Measurements from ENCODE around the gene DLGAP1. TPM values are rescaled to one million over a fixed set of nuclear protein-coding genes. Genes with fewer than 3 reads are reported as not detected.
"Not testable (repeated sequence)": the region's sequence is repeated elsewhere in the genome, so short reads cannot be mapped to it uniquely, and the experiment has no call there.

Gene DLGAP1
- total RNA-seq, 1 donor from 2014 or later: 4.4 TPM

DNA sequence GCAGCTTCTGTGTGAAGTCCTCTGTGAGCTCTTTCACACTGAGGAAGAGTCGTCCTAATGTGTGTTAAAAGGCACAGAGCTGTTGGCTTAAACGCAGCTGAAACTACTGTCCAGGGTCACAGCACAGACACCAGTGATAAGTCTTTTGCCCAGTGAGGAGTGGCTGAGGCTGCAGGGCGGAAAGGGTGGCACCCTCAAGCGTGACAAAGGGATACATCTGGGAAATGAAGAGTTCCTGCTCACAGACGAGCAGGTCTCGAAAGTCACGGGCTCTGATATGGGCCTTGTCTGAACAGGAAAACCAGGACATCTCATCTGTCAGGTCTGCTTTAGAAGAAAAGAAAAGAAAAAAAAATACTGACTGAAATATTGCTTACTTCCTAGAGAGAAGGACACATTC, 968.6 kb downstream of the DLGAP1 start:
- no peak for DNase-seq

DNA sequence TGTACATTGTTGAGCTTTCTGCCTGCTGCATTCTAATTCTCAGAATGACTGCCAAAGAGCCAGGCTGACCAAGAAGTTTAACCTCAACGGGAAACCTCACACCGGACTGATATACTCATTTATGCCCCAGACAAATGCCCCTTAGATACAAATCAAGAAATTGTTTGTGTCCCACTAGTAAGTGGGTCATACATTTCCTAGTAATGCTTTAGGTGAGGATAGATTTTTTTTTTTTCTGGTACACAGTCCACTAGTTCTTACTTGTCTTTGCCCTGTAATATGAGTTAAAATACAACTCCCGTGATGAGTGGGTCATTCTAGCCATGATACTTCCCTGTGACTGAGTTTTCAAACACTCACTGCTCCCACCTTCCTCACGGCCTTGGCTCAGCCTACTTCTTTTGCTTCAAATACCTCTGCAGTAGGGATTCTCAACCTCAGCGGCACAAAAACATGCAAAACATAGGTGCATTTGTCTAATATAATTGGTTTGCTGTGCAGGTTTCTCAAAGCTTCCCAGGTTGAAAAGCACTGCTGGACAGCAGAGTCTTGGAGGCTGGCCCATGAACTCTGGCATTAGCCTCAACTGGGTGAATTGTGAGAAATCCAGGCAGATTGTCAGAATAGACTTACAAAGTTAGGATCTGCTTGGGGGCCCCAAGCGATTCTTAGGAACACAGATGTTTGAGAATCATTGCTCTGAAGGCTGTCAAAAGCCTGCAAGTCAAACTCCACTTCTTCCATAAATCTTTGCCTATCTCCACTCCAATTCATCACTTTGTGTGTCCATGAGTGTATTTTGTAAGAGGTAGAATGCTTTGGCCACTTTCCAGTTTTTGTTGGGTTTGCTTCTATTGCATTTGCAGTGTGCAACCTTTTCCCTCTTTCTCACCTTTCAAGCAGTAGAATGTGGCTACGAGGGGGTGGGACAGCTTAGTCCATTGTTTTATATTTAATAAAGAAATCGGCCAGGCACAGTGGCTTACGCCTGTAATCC, 969.7 kb downstream of the DLGAP1 start:
- no peak for DNase-seq

DNA sequence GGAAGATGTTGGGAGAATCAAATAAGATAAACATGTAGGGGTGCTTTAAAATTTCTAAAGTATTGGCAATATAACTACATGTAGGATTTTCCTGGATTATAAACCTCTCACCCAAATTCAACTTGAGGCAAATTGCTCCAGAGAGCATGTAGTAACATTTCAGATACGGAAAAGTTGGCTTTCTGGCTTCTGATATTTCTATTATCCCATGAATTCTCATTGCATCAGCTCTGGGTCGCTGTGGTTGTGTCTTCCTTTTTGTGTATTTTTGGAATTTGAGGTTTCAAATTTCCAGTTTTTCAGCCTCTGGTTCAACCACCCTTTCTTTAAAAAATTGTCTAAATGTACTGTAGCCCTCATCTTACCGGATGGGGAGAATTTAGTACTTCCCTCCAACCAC, 972.8 kb downstream of the DLGAP1 start:
- DNase-seq: no peak

DNA sequence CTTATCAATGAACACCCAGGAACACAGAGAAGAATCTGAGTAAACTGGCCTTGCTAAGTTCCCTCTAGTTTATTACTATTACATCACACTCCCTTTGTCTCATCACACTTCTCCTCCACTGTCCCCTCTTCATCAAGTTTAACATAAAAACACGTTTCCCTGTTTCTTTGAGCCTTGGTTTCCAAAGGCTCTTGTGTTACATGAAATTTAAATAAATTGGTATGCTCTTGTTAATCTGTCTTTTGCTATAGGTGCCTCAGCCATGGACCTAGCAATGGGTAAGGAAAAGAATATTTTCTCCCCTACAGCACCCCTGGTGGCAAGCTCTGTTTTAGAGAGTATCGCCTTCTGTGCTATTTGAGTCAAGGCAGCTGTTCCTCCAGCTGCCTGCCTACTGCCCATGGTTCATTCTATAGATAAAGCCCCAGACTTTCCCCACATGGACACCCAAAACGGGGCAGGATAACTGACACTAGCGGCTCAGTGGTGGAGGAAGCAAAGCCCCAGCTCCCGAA, 973.4 kb downstream of the DLGAP1 start:
- peak; percentile 93 for DNase-seq

DNA sequence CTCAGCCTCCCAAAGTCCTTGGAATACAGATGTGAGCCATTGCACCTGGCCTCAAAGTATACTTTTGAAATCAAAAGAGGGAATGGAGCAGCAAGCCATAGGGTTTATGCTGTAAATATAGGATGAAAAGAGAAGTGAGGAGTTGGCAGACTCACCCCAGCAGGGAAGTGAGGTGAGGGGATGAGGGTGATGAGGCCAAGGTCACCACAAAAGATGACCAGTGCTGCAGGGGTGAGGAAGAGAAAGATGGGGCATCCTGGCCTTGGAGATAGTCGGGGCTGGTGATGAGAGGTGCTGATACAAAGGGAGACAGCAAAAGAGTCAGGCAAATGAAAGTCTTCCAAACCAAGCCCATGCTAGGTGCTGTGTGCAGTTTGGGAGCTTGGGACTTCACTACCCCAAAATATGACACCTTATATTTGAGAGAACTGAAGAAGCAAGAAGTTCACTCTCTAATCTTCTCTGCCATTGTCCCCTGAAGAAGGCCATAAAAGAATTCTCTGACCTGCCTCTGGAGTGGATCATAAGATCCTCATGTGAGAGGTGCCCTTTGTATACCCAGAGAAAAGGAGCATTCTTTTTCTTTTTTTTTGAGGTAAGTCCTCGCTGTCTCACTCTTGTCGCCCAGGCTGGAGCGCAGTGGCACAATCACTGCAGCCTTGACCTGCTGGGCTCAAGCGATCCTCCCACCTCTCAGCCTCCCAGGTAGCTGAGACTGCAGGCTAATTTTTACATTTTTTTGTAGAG, 974.1 kb downstream of the DLGAP1 start:
- DNase-seq: no peak

DNA sequence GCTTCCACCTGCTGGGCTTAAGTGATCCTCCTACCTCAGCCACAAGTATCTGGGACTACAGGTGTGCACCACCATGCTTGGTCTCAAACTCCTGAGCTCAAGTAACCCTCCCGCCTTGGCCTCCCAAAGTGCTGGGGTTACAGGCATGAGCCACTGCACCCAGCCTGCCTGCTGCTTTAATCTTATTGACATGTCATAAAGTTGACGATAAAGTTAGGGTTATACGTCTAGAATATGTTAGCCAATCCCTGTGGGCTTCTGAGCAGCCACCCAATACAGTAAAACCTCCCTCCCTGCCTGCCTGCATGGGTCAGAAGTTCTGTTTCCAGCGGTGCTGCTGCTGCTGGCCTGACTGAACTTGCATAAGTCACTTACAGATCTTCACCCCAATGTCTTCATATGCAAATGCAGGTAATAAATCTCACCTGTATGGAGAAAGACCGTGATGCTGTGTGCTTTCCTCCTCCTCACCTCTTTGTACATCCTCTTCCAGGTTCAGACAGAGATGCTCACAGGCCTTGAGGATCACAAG, 975.1 kb downstream of the DLGAP1 start:
- no peak for DNase-seq

DNA sequence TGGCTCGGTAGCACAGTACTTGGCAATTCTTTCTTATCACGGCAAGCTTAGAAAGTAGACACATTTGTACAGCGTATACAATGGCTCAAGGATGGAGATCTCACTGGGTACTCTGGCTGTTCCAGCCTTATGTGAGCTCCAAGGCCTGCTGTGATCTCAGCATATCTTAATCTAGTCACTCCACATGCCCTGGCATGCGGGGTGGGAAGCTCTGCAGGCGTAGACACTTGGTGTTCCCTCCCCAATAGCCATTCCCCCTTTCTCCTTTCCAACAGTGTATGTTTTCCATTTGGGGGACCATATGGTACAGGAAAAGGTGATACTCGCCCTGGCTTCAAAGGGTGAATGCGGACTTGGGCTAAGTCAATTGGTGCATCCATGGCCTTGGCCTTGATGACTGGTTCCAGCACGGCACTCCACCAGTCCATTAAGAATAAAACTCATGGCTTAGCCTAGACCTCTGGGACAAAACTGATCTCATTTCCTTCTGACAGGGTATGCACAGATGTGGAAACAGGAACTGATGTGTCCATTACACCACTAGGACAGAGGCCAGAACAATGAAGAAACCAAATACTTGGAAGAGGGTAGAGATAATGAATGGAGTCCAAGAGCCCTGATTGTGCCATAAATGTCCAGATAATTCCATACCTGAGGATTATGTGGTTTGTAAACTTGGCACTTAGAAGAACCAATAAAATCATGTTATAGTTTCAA, 976.7 kb downstream of the DLGAP1 start:
- no peak for DNase-seq

DNA sequence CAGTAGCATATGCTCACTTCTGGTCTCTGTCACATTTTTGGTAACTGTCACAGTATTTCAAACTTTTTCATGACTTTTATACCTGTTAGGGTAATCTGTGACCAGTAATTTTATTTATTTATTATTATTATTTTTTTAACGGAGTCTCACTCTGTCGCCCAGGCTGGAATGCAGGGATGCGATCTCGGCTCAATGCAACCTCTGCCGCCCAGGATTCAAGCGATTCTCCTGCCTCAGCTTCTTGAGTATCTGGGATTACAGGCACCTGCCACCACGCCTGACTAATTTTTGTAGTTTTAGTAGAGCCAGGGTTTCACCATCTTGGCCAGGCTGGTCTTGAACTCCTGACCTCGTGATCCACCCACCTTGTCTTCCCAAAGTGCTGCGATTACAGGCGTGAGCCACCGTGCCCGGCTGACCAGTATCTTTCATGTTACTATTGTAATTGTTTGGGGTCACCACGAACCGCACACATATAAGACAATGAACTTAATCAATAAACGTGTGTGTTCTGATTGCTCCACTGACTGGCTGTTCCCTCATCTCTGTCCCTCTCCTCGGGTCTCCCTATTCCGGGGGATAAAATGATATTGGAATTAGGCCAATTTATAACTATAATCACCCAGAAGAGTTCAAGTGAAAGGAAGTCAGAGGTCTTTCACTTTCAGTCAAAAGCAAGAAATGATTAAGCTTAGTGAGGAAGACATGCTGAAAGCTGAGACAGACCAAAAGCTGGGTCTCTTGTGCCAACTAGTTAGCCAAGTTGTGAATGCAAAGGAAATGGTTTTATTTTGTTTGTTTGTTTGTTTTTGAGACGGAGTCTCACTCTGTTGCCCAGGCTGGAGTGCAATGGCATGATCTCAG, 982.2 kb downstream of the DLGAP1 start:
- no peak for DNase-seq

DNA sequence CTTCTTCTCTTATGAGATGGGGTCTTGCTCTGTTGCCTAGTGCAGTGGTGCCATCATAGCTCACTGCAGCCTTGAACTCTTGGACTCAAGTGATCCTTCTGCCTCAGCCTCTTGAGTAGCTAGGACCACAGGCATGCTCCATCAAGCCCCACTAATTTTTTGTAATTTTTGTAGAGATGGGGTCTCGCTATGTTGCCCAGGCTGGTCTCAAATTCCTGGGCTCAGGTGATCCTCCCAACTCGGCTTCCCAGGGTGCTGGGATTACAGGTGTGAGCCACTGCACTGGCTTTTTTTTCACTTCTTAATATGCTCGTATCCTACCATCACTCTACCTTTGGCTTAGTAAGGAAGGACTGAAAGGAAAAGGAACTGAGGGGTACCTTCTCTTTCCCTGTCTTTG, 983.0 kb downstream of the DLGAP1 start:
- not testable (repeated sequence) for DNase-seq

DNA sequence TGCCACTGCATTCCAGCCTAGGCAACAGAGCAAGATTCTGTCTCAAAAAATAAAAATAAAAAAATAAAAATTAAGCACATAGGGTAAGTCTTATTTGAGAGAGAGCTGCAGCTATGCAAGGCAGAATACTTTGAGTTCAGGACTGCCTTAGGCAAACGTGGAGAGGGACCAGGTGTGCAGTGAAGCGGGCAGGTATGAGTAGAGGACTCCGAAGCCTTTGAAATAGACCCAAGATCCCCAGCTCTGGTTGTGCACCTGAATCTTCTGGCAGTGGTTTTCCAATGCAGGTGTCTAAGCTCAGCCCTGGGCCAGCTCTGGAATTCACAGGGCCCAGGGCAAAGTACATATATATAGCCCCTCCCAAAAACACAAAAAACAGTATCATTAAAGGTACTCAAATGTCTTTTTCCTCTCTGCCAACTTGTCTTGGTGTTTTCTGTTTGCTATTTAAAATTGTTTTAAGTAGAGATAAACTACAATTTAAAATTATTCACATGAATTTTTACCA, 983.9 kb downstream of the DLGAP1 start:
- DNase-seq: no peak

DNA sequence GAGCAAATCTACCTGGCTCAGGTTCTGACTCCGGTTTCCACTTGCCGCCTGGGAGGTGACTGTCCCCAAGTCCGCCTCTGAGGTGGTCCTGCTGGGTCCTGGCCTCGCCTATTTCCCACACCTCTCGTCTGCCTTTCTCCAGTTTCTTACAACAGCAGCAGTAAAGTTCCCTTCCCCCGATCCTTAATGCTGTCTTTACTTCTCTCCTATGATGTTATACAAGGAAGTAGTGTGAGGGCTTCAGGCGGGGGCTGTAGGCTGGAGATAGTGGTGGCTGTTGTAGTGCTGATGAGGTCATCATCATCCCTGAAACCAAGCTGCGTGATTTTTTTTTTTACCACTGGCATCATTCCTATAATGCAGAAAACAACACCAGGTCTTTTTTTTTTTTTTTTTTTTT, 986.3 kb downstream of the DLGAP1 start:
- DNase-seq: no peak

DNA sequence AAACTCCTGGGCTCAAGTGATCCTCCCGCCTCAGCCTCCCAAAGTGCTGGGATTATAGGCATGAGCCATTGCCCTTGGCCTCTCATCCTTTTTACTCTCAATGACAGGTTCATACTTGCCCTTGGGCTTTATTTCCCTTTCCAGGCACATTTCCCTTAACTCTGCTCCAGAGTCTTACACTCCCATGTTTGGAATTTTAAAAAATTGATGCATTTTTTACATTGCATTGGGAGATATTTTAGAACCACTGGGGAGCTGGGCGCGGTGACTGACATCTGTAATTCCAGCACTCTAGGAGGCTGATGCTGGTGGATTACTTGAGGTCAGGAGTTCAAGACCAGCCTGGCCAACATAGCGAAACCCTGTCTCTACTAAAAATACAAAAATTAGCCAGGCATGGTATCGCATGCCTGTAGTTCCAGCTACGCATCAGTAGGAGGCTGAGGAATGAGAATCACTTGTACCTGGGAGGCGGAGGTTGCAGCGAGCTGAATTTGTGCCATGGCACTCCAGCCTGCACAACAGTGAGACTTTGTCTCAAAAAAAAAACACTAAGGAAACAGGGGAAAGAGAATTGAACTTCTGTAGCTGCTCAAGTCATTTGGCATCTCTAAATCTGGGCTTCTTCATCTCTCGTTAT, 986.9 kb downstream of the DLGAP1 start:
- DNase-seq: no peak

DNA sequence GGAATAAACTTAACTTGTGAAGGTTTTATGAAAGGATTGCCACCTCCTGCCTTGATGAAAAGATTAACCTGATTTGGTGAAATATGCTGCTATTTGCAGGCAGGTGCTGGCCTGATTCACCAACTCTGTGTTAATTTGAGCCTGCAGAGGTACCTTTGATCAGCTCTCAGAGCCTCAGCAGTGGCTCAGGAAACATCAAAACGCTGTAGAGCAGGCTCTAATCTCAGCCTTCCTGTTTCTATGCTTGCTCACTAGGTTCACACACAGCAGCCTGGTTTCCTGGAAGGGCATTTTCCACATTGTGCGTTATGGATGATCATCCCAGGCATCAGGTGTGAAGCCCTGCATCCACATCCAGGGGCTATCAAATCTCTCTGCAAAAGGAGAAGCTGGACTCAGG, 988.2 kb downstream of the DLGAP1 start:
- DNase-seq: no peak

DNA sequence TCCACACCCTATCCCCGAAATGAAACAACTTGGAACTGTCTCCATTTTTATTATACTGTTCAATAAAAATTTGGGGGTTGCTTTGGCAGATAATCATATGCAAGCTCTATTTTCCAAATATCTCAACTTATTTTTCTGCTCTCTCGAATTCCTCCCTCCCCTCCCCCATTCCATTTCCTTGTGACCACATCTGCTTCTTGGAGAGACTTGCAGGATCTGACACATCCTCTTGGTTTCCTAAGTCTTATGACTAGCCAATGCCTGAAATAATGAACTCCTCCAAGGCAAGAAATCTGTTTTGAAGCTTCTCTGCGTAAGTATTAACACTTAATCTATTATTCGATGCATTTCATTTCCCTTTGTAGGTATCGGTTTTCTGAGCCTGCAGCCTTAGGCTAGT, 989.1 kb downstream of the DLGAP1 start:
- DNase-seq: no peak

DNA sequence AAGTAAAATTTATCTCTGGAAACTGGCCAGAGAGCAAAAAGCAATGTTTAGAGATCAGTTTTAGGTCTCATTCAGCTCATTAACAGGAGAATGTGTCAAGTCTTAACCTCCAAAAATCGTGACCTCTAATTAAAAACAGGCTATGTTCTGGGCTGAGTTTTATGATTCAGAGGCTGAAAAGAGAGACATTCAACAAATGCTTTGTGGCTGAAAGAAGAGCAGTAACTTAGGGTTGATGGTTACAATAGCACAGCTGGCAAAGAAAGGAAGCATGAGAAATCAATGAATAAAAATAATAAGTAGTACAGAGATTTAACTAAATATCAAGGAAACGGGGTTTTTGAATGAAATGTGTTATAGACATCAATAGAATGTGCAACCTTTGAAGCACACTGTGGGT, 992.1 kb downstream of the DLGAP1 start:
- DNase-seq: no peak

DNA sequence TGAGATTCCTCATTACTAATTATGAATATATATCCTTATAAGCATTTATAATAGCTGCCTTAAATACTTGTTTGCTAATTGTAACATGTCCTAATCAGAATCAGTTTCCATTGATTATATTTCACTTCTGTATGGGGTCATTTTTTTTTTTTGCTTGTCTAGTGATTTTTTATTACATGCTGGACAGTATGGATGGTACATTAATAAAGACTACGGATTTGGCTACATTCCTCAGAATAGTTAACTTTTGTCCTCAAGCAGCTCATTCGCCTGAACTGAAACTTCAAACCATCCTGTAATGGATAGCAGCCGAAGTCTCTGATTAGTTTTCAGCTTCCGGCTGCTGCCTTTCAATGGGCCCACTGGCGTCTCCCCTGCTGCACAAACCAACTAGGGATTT, 993.4 kb downstream of the DLGAP1 start:
- no peak for DNase-seq

DNA sequence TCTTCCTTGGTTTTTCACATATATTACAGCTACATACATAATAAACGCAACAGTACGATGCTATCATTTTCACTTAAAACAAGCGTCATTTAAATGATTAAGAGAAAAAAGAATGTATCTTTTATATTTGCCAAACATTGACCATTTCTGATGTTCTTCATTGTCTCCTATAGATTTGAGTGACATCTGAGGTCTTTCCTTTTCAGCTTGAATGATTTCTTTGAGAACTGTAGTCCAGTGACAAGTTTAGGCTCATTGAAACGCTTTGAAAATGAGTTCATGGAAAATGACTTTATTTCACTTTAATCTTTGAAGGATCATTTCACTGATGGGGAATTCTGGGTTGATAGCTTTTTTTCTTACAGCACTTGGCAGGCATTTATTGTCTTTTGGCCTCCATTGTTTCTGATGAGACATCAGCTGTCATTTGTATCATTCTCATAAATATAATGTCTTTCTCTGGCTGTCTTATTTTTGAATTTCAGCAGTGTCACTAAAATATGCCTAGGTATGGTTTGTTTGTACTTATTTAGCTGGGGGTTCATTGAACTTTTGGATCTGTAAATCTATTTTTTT, 994.2 kb downstream of the DLGAP1 start:
- DNase-seq: no peak

DNA sequence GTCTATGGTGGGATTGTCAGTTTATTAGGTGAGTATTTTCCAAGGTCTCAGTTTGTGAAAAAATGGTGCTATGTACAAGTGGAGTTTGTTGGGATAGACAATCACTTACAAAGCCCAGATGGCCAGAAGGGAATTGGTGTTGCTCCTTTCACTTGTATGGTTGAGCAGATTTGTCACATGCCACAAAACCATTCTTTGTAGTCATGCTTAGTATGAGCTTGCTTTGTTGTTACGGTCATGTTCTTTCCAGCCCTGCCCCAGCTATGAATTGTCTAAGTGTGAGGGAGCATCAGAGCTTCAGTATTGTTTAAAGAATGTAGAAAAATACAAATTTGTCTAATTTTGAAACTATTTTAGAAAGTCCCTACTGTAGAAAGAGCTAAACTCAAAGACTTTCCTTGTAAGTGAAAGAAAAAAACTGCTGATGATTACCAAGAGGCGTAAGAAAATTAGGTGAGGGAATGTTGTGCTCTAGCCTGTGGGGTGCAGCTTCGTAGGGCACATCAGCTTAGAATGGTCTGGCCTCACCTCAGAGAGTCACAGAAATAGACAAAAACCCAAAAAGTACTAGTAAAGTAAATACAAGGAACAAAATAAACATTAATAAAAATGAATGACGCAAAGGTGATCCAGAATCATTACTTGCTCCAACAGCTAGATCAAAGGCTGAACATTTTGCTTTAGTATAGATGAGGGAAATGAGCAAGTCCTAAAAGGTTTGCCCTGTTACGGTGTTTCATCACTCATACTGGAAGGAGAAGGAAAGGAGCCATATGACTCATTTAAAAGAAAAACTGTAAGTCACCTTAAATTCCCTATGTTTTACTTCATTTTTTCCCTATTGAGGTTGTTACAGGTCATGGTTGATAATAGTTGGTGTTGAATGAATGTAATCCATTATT, 995.9 kb downstream of the DLGAP1 start:
- DNase-seq: no peak

DNA sequence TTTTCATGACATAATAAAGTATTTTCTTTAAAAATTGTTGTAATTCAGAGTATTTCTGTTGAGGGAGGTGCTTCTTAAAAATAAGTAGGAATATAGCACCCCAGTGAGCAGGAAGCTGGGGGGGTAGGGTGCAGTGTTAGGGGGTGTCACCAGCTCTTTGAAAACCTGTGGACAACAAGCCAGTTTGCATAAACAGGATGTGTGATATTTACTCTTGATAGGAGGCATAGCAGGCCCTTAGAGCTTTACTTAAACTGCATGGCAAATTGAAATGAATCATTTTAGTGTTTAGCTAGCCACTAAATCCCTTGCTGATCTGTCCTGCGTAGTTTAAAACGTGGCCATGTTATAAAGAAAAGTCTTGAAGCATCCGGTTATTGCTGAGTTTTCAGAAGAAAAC, 996.7 kb downstream of the DLGAP1 start:
- DNase-seq: no peak

Data from tongue (tissue), 2 donors.